IMR-90 (cell line): ENCODE data around the gene ZCCHC24. TPM values are rescaled to one million over a fixed set of nuclear protein-coding genes. Genes with fewer than 3 reads are reported as not detected.
A peak's percentile ranks its signal among the peaks of the same experiment; 100 is the strongest.

ENCODE experiments used
- ATAC-seq: fragments of 200-7000 bp; cut with Tn5 transposase; 2 replicates; pipeline ENCODE4 v1.9.1; 2020; ENCODE audit warnings: low read depth, mild to moderate bottlenecking, moderate library complexity
- BruUV-seq: library from RNA; stranded (reverse); fragments of 400-500 nt; replicated peaks from 2 replicates; lab custom pipeline; 2021; lab: Mats Ljungman, UMichigan
- CTCF ChIA-PET: fragments of 300-600 bp; formaldehyde crosslinking; extraction: SDS; loops from one replicate; lab custom pipeline; 2021; ENCODE audit warnings: antibody characterized with exemption; lab: Yijun Ruan, JAX
- POLR2A ChIA-PET: fragments of 300-600 bp; sonication (Branson Sonifier 250); formaldehyde crosslinking; loops from one replicate; lab custom pipeline; 2022; ENCODE audit warnings: antibody characterized with exemption; ENCODE audit not compliant: unreplicated experiment; lab: Charles Lee
- DNase-seq: peaks from one replicate; pipeline ENCODE4 v3.0.0; 2013
- H2AFZ ChIP-seq: replicated peaks from 2 replicates; pipeline ENCODE3; 2013; ENCODE audit warnings: low read length, mild to moderate bottlenecking; ENCODE audit not compliant: poor library complexity
- H2AK5ac ChIP-seq: 2 replicates; pipeline ENCODE4 v1.6.1; 2013; ENCODE audit warnings: low read depth, low read length, inconsistent platforms
- H2AK9ac ChIP-seq: replicated peaks from 2 replicates; pipeline ENCODE3; 2013; ENCODE audit warnings: mild to moderate bottlenecking, low read depth, low read length, moderate library complexity; ENCODE audit not compliant: poor library complexity
- H2BK120ac ChIP-seq: 2 replicates; pipeline ENCODE4 v1.6.1; 2013; ENCODE audit warnings: low read depth, low read length, inconsistent platforms
- H2BK15ac ChIP-seq: 3 replicates; pipeline ENCODE4 v1.6.1; 2013; ENCODE audit warnings: low read depth, low read length, inconsistent platforms
- H2BK20ac ChIP-seq: 2 replicates; pipeline ENCODE4 v1.6.1; 2013; ENCODE audit warnings: low read depth, mild to moderate bottlenecking, inconsistent platforms, low read length, moderate library complexity
- H2BK5ac ChIP-seq: 2 replicates; pipeline ENCODE4 v1.6.1; 2013; ENCODE audit warnings: mild to moderate bottlenecking, low read depth, low read length, inconsistent platforms; ENCODE audit not compliant: poor library complexity, severe bottlenecking
- H3K14ac ChIP-seq: replicated peaks from 2 replicates; pipeline ENCODE4 v1.6.1; 2013; ENCODE audit warnings: low read depth, low read length, inconsistent platforms
- H3K18ac ChIP-seq: 2 replicates; pipeline ENCODE4 v1.6.1; 2013; ENCODE audit warnings: low read depth, low read length, control low read depth
- H3K23ac ChIP-seq: 2 replicates; pipeline ENCODE4 v1.6.1; 2013; ENCODE audit warnings: low read depth, low read length, inconsistent platforms
- H3K27ac ChIP-seq: 2 replicates; pipeline ENCODE4 v1.5.1; 2013; ENCODE audit warnings: mild to moderate bottlenecking, control low read depth, low read length; ENCODE audit not compliant: insufficient read depth
- H3K27me3 ChIP-seq: 2 replicates; pipeline ENCODE4 v1.6.1; 2013; ENCODE audit warnings: low read length; ENCODE audit not compliant: control insufficient read depth, insufficient read depth
- H3K36me3 ChIP-seq: 2 replicates; pipeline ENCODE4 v1.6.1; 2013; ENCODE audit warnings: low read length, mixed read lengths; ENCODE audit not compliant: control insufficient read depth, insufficient read depth
- H3K4ac ChIP-seq: 2 replicates; pipeline ENCODE4 v1.6.1; 2013; ENCODE audit warnings: low read depth, low read length, inconsistent platforms
- H3K4me1 ChIP-seq: 2 replicates; pipeline ENCODE4 v1.6.1; 2013; ENCODE audit warnings: low read length, mixed read lengths; ENCODE audit not compliant: control insufficient read depth, insufficient read depth
- H3K4me2 ChIP-seq: 2 replicates; pipeline ENCODE4 v1.6.1; 2013; ENCODE audit warnings: low read depth, mild to moderate bottlenecking, control low read depth, low read length, moderate library complexity
- H3K4me3 ChIP-seq: 2 replicates; pipeline ENCODE4 v1.5.1; 2013; ENCODE audit warnings: low read depth, mild to moderate bottlenecking, control low read depth, low read length, moderate library complexity; ENCODE audit not compliant: insufficient read depth
- H3K56ac ChIP-seq: 2 replicates; pipeline ENCODE4 v1.6.1; 2013; ENCODE audit warnings: low read length, inconsistent platforms; ENCODE audit not compliant: insufficient read depth; ENCODE audit errors: extremely low read depth
- H3K79me1 ChIP-seq, 2 experiments: 2 replicates each; pipeline ENCODE4 v1.6.1; 2013; ENCODE audit warnings: low read length in 2 of 2, inconsistent platforms in 1 of 2, low read depth in 1 of 2
- H3K9ac ChIP-seq: 2 replicates; pipeline ENCODE4 v1.6.1; 2013; ENCODE audit warnings: low read depth, low read length, control low read depth
- H3K9me1 ChIP-seq: 2 replicates; pipeline ENCODE4 v1.6.1; 2013; ENCODE audit warnings: low read length, inconsistent platforms; ENCODE audit not compliant: insufficient read depth
- H3K9me3 ChIP-seq: 2 replicates; pipeline ENCODE4 v1.6.1; 2013; ENCODE audit warnings: low read length; ENCODE audit not compliant: control insufficient read depth, insufficient read depth
- H4K20me1 ChIP-seq: 2 replicates; pipeline ENCODE4 v1.6.1; 2013; ENCODE audit warnings: low read length, inconsistent platforms; ENCODE audit not compliant: insufficient read depth
- H4K5ac ChIP-seq: 2 replicates; pipeline ENCODE4 v1.6.1; 2013; ENCODE audit warnings: mild to moderate bottlenecking, low read depth, low read length, control low read depth
- H4K8ac ChIP-seq, 2 experiments: 2 replicates each; pipeline ENCODE4 v1.6.1; 2013; ENCODE audit warnings: low read depth in 2 of 2, low read length in 2 of 2, control low read depth in 1 of 2, inconsistent platforms in 1 of 2
- H4K91ac ChIP-seq: 2 replicates; pipeline ENCODE4 v1.6.1; 2013; ENCODE audit warnings: low read depth, low read length, inconsistent platforms; ENCODE audit not compliant: insufficient read depth
- CEBPB ChIP-seq: IDR thresholded peaks from 2 replicates; pipeline ENCODE4 v1.6.1; 2012; ENCODE audit warnings: low read depth, low read length, improper control_type of control experiment
- CHD1 ChIP-seq: IDR thresholded peaks from 2 replicates; pipeline ENCODE4 v1.6.1; 2012; ENCODE audit warnings: low read depth, low read length, improper control_type of control experiment
- MAFK ChIP-seq: IDR thresholded peaks from 2 replicates; pipeline ENCODE4 v1.6.1; 2012; ENCODE audit warnings: low read depth, low read length, improper control_type of control experiment
- MAZ ChIP-seq: IDR thresholded peaks from 2 replicates; pipeline ENCODE4 v1.6.1; 2012; ENCODE audit warnings: low read depth, mild to moderate bottlenecking, low read length, improper control_type of control experiment, moderate library complexity, borderline replicate concordance
- MXI1 ChIP-seq: IDR thresholded peaks from 2 replicates; pipeline ENCODE4 v1.6.1; 2012; ENCODE audit warnings: low read depth, mild to moderate bottlenecking, low read length, moderate library complexity, borderline replicate concordance
- NFE2L2 ChIP-seq: fragments of 150-350 bp; IDR thresholded peaks from 2 replicates; pipeline ENCODE4 v1.6.1; 2016; ENCODE audit warnings: low read depth, mild to moderate bottlenecking, low read length
- POLR2A ChIP-seq: IDR thresholded peaks from 2 replicates; pipeline ENCODE4 v1.6.1; 2012; ENCODE audit warnings: mild to moderate bottlenecking, low read depth, low read length
- RFX5 ChIP-seq: IDR thresholded peaks from 2 replicates; pipeline ENCODE4 v1.8.0; 2012; ENCODE audit warnings: low read depth, mild to moderate bottlenecking, low read length, moderate library complexity
- SMC3 ChIP-seq: fragments of 150-350 bp; IDR thresholded peaks from 2 replicates; pipeline ENCODE4 v1.6.1; 2016; ENCODE audit warnings: low read depth, mild to moderate bottlenecking, antibody characterized with exemption, low read length, moderate library complexity
- WGBS, 2 experiments: methylation state at CpG; one replicate each; pipeline versions ENCODE4 v1.1.5 to v1.1.7; 2013; ENCODE audit warnings: missing lambda C conversion rate in 2 of 2; ENCODE audit not compliant: insufficient read length in 1 of 2; ENCODE audit errors: extremely low coverage in 2 of 2; 5-methylcytosine and 5-hydroxymethylcytosine counted together
- dilution Hi-C: fragments of 300-500 bp; cut with HindIII; formaldehyde crosslinking; loops from one replicate; pipeline ENCODE4 v1.14.3; 2018; ENCODE audit warnings: low sequenced_read_pairs; ENCODE audit not compliant: unreplicated experiment
- in situ Hi-C: fragments of 300-500 bp; cut with MboI; formaldehyde crosslinking; loops from 3 replicates; pipeline ENCODE4 v1.14.3; 2019; ENCODE audit warnings: low sequenced_read_pairs, inconsistent platforms, mixed read lengths
- intact Hi-C: fragments of 100-400 bp; cut with micrococcal nuclease; formaldehyde crosslinking; loops from 2 replicates; pipeline ENCODE4 v1.10.0; 2022
- polyA plus RNA-seq, 3 experiments: library from polyadenylated mRNA; depleted of rRNA; stranded (reverse); fragments of >200 nt; gene quantifications; 2 replicates each; pipeline ENCODE4 v1.2.3, GENCODE V29; 2012; ENCODE audit warnings: low replicate concordance in 1 of 3
- total RNA-seq: library from RNA; depleted of rRNA; stranded (reverse); fragments of >200 nt; gene quantifications from 2 replicates; pipeline ENCODE4 v1.2.3, GENCODE V29; 2012

Gene ZCCHC24
- total and polyA plus RNA-seq, 2 of the 4 experiments (the other 2 are of a cell fraction), result 15.1 to 25.9 TPM

- Histone ChIP-seq H2BK15ac (no peak overlapping the region), H2AK9ac (peak overlapping the region; percentile 94), H3K9me1 (peaks cover 53% of the 10 kb centered on the region), H3K4ac (peak overlapping the region; percentile 74), H4K5ac (no peak overlapping the region; the same call in 1 of the 2 replicates), H3K18ac (peak overlapping the region; percentile 10; the same call in 1 of the 2 replicates), H3K4me2 (peak overlapping the region; percentile 3), H2BK120ac (peak overlapping the region; percentile 55; the same call in 1 of the 2 replicates), H3K14ac (peak overlapping the region; percentile 84; the same call in 1 of the 2 replicates), H3K79me1 (peaks cover 41 to 87% of the 10 kb centered on the region in 2 experiments), H2BK5ac (peak overlapping the region; percentile 5), H4K20me1 (peaks cover 47% of the 10 kb centered on the region), H3K9ac (peak overlapping the region; percentile 31; the same call in 1 of the 2 replicates), H3K56ac (no peak overlapping the region), H2BK20ac (peak overlapping the region; percentile 51; the same call in 1 of the 2 replicates), H2AK5ac (peak overlapping the region; percentile 83), H3K23ac (peak overlapping the region; percentile 63; the same call in 1 of the 2 replicates), H3K27me3 (no peaks in the 10 kb centered on the region), H3K4me3 (no peak overlapping the region), H3K4me1 (peaks cover 75% of the 10 kb centered on the region), H4K91ac (peak overlapping the region; percentile 58), H4K8ac (peak overlapping the region in 1 of 2 experiments; percentile 81; a peak in 2 of 4 replicates), H3K36me3 (peaks cover 36% of the 10 kb centered on the region), H3K9me3 (no peaks in the 10 kb centered on the region), H3K27ac (peak overlapping the region; percentile 60; the same call in 1 of the 2 replicates), H2AFZ (peak overlapping the region; percentile 61)
- no TSS peak for BruUV-seq
- ATAC-seq (peak; percentile 30), DNase-seq (peak; percentile 76)
- in situ Hi-C loops, result no loop called here
- intact Hi-C loops, result no loop called here
- no CpG with 5 or more reads among the region's 7 CpGs for WGBS, 2 experiments
- POLR2A ChIA-PET, result no interaction called here
- TF ChIP-seq SMC3, result 0 out of 2 replicates have a peak, but pooled peaks have one; percentile 3
- peak; percentile 41; the same call in 1 of the 2 replicates for TF ChIP-seq MAZ
- TF ChIP-seq RFX5, result no peak
- no peak for TF ChIP-seq MXI1
- no peak for TF ChIP-seq POLR2A
- no peak for TF ChIP-seq MAFK
- TF ChIP-seq CEBPB, result peak; percentile 75
- no peak for TF ChIP-seq NFE2L2
- no peak for TF ChIP-seq CHD1
- CTCF ChIA-PET, result no interaction called here
- dilution Hi-C loops, result no loop called here
Measured at GRCh38 chr10:79404231-79404609, 41.2 kb downstream of the ZCCHC24 start.
